Tibial nerve (tissue), 3 donors: Measurements from ENCODE around the gene MYO6.

Source experiments
- POLR2A ChIP-seq, 2 donors: fragments of 450-650 bp; IDR thresholded peaks; one replicate each; pipeline ENCODE4 v1.6.1; 2017; ENCODE audit warnings: antibody characterized with exemption in 2 of 2, mild to moderate bottlenecking in 2 of 2, moderate library complexity in 2 of 2
- TF ChIP-seq, protein P1 (sequence below), 5 experiments: fragments of 200-600 bp in 3 of 5; fragments of 450-650 bp in 2 of 5; sonication (generic) in 3 of 5; IDR thresholded peaks; one replicate each; pipeline ENCODE4 v1.5.1; 2016 to 2019; ENCODE audit warnings: antibody characterized with exemption in 5 of 5, mild to moderate bottlenecking in 3 of 5, moderate library complexity in 2 of 5

DNA sequence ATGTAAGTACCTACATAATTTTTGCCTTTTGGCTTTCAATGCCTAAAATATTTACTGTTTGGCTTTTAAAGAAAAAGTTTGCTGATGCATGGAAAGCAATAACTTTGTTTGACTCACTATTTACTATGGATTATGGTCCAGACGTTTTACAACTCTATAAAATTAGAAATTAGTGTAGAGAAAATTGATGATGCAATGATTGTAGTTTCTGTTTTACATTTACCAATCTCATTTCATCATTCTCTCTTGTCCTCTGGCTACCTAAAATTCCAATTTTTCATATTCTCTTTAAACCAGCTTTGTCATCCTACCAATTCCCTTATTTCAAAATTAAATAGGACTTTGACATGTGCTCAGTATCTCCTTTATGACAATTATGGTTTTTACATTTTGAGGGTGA lies 192.5 kb downstream of the MYO6 start:
- TF ChIP-seq, protein P1, sequence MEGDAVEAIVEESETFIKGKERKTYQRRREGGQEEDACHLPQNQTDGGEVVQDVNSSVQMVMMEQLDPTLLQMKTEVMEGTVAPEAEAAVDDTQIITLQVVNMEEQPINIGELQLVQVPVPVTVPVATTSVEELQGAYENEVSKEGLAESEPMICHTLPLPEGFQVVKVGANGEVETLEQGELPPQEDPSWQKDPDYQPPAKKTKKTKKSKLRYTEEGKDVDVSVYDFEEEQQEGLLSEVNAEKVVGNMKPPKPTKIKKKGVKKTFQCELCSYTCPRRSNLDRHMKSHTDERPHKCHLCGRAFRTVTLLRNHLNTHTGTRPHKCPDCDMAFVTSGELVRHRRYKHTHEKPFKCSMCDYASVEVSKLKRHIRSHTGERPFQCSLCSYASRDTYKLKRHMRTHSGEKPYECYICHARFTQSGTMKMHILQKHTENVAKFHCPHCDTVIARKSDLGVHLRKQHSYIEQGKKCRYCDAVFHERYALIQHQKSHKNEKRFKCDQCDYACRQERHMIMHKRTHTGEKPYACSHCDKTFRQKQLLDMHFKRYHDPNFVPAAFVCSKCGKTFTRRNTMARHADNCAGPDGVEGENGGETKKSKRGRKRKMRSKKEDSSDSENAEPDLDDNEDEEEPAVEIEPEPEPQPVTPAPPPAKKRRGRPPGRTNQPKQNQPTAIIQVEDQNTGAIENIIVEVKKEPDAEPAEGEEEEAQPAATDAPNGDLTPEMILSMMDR (IDR thresholded peaks at IDR 0.05): no peak
- TF ChIP-seq POLR2A (IDR thresholded peaks at IDR 0.05): no peak
